Muscle layer of colon (tissue), 2 donors: ENCODE measurements around the gene HSPB7.
A peak's percentile ranks its signal among the peaks of the same experiment; 100 is the strongest.
"Not testable (repeated sequence)": the region's sequence is repeated elsewhere in the genome, so short reads cannot be mapped to it uniquely, and the experiment has no call there.

Experiments used
- H3K27ac ChIP-seq: one replicate; pipeline ENCODE4 v1.7.0; 2013; ENCODE audit warnings: low read depth, mild to moderate bottlenecking, low read length, moderate library complexity
- H3K27me3 ChIP-seq, 2 donors: one replicate each; pipeline ENCODE4 v1.7.0; 2013; ENCODE audit warnings: low read length in 2 of 2, mild to moderate bottlenecking in 2 of 2; ENCODE audit not compliant: insufficient read depth in 2 of 2, control insufficient read depth in 1 of 2
- H3K36me3 ChIP-seq: one replicate; pipeline ENCODE4 v1.7.0; 2013; ENCODE audit warnings: mild to moderate bottlenecking, low read length; ENCODE audit not compliant: insufficient read depth
- H3K4me1 ChIP-seq: one replicate; pipeline ENCODE4 v1.7.0; 2013; ENCODE audit warnings: mild to moderate bottlenecking, low read length; ENCODE audit not compliant: insufficient read depth
- H3K4me3 ChIP-seq, 2 donors: one replicate each; pipeline ENCODE4 v1.7.0; 2013; ENCODE audit warnings: low read length in 2 of 2, low read depth in 1 of 2, mild to moderate bottlenecking in 1 of 2, moderate library complexity in 1 of 2
- H3K9ac ChIP-seq: one replicate; pipeline ENCODE4 v1.7.0; 2013; ENCODE audit warnings: low read length
- H3K9me3 ChIP-seq: one replicate; pipeline ENCODE4 v1.7.0; 2013; ENCODE audit warnings: mild to moderate bottlenecking, low read length
- donor health status: abdominal sarcoma.
- donor health status: Adenocarcinoma of cecum.

The HSPB7 gene

DNA sequence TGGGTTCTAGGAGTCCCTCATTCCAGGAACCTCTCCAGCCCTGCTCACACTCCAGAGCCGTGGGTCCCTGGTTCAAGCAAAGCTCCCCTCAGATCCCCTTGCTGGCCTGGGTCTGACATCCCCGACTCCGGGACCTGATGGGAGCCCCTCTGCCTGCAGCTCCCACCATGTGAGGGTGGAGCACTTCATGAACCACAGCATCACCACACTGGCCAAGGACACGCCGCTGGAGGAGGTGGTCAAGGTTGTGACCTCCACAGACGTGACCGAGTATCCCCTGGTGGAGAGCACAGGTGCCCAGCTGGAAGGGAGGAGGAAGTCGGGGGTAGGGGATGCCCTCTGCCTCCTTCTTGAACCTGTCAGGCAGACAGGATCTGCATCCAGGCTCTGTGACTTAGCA lies 13.7 kb upstream of the HSPB7 start:
- H3K36me3 ChIP-seq, result no peaks in the 10 kb centered on the region
- no peak overlapping the region for H3K4me3 ChIP-seq
- no peak overlapping the region for H3K27ac ChIP-seq
- H3K4me1 ChIP-seq, result peaks cover 14% of the 10 kb centered on the region
- H3K27me3 ChIP-seq, result no peaks in the 10 kb centered on the region
- H3K9ac ChIP-seq, result no peak overlapping the region
- no peaks in the 10 kb centered on the region for H3K9me3 ChIP-seq

DNA sequence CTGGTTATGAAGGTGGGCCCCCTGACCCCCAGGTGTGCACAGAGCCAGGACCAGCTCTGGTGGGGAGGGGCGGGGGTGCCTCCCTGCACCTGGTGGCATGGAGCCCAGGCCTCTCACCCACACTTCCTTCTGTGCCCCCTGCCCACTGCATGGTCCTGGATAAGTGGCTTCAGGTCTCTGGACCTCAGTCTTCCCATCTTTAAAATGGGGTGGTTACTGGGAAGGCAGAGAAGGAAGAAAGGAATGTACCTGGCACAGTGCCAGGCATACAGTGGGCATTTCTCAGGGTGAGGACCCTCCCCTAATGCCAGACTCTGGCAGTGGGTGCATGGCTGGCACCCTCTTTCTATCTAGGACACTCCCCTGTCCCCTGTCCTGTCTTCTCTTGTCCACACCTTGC lies 11.4 kb upstream of the HSPB7 start:
- Histone ChIP-seq H3K9me3 (no peaks in the 10 kb centered on the region), H3K27ac (no peak overlapping the region), H3K9ac (no peak overlapping the region), H3K4me1 (peaks cover 14% of the 10 kb centered on the region), H3K36me3 (no peaks in the 10 kb centered on the region), H3K27me3 (no peaks in the 10 kb centered on the region), H3K4me3 (no peak overlapping the region)

DNA sequence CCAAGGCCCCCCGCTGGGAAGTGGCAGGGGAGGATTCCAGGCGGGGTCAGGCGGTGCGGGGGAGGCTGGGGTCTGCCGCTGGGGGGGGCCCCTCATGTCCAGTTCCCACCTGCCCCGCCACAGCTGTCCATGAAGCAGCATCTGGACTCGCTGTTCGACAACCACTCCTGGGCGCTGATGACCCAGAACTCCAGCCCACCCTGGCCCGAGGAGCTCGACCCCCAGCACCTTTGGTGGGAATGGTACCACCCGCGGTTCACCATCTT lies 11.1 kb upstream of the HSPB7 start:
- not testable (repeated sequence) for H3K9ac ChIP-seq, H3K9me3 ChIP-seq, H3K27ac ChIP-seq, H3K27me3 ChIP-seq, H3K4me3 ChIP-seq, H3K36me3 ChIP-seq
- H3K4me1 ChIP-seq, result peaks cover 14% of the 10 kb centered on the region

DNA sequence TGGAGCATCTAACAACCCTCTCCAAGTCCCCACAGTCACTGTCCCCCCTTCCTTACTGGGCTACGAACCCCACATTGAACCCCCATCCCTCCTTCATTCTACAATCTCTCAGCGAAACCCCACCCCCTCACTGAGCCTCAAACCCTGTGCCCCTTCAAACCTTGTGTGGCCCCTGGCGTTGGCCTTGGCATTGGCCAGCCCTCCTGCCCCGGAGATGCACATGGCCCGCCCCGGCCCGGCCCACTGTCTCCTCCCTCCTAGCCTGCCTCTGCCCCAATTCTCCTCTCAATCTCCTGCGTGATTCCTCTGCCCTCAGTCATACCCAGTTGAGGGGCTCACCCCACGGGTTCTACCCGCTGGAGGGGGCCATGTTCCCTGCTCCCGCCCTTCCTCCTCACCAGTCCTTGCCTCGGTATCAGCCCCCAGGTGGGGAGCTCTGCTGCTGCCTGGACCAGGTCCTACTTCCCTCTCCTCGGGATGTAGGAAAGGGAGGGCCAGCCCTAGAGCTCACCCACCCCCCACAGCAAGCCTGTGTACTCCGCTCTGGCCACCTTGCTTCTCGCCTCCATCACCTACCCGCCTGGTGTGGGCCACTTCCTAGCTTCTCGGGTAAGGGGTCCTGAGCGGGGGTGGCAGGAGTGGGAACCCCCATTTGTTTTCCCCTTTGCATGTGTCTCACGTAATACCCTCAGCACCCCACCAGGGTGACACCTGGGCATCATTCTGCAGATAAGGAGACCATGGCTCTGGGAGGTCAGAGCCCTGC lies 10.6 kb upstream of the HSPB7 start:
- no peaks in the 10 kb centered on the region for H3K9me3 ChIP-seq
- H3K27ac ChIP-seq, result no peak overlapping the region
- no peak overlapping the region for H3K9ac ChIP-seq
- no peaks in the 10 kb centered on the region for H3K27me3 ChIP-seq
- H3K36me3 ChIP-seq, result no peaks in the 10 kb centered on the region
- H3K4me1 ChIP-seq, result peaks cover 14% of the 10 kb centered on the region
- no peak overlapping the region for H3K4me3 ChIP-seq

DNA sequence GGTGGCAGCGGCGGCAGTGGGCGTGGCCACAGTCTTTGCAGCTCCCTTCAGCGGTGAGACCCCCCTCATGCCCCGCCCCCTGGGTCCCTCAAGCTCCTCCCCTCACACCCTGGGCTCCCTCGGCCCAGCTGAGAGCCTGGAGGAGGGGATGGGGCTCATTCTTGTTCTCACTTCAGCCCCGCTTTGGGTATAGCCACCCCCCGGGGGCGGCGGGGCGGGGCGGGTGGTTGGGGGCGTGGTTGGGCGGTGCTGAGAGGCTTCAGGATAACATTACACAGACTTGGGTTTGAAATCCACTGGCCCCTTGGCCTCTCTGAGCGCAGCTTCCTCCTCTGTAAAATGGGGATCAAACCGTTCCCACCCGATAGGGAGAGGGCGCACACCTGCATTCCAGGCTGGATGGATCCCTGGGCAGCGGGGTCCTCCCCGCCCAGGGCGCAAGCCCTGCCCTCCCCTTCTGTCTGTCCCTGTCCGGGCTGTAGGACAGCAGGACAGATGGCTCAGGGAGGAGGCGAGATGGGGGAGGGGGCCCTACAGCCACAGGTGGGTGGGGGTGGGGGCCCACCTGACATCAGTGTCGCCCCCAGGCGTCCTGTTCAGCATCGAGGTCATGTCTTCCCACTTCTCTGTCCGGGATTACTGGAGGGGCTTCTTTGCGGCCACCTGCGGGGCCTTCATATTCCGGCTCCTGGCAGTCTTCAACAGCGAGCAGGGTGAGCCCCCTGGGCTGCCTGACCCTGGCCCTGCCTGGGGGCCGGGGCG lies 9.1 kb upstream of the HSPB7 start:
- H3K27me3 ChIP-seq, result no peaks in the 10 kb centered on the region
- peak overlapping the region; percentile 14 for H3K27ac ChIP-seq
- H3K4me1 ChIP-seq, result peaks cover 10% of the 10 kb centered on the region
- H3K4me3 ChIP-seq, result peak overlapping the region; percentile 20 to 43
- no peak overlapping the region for H3K9ac ChIP-seq
- no peaks in the 10 kb centered on the region for H3K36me3 ChIP-seq
- no peaks in the 10 kb centered on the region for H3K9me3 ChIP-seq

DNA sequence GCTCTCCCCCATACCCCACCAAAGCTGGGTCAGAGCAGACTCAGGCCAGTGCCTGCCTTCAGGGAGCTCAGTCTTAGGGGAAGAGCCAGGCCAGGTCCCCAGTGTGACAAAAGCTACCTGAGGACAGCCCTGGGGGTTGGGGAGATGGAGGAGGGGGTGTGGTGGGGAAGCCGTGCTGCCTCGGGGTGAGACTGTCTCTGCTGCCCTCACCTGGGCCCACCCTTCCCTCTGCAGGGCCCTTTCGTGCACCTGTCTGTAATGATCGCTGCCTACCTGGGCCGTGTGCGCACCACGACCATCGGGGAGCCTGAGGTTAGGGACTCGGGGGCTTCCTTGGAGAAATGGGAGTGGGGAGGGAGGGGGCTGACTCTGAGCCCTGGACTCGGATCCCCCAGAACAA lies 8.5 kb upstream of the HSPB7 start:
- not testable (repeated sequence) for H3K36me3 ChIP-seq, H3K9me3 ChIP-seq, H3K27me3 ChIP-seq, H3K9ac ChIP-seq, H3K27ac ChIP-seq
- Histone ChIP-seq H3K4me3 (peak overlapping the region in 1 of 2 donors; percentile 20), H3K4me1 (peaks cover 16% of the 10 kb centered on the region)

DNA sequence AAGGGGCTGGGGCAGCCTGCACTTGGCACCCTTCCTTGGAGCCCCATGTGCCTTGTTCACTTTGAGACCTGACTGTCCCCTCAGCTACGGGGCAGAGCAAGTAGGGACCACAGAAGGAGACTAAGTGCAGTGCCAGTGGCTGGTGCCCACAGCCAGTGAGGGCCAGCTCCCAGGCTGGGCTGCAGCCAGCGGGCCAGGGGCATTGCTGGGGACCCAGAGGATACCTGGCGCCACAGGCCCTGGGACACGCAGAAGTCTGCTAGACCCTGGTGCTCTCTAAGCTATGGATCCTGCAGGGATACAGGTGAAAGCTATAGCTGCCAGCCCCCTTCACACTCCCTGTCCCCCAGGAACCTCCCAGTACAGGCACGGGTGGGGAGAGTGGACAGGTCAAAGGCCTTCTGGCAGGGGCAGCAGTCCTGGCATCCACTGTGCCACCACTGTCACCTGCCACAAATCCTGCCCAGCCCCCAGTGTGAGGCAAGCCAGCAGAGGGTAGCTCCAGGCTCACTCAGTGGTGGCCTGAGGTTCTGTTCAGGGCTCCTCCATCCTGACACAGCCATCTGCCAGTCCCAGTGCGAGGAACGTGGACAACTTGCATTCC lies 5.3 kb upstream of the HSPB7 start:
- Histone ChIP-seq H3K4me1 (peaks cover 42% of the 10 kb centered on the region), H3K27me3 (no peaks in the 10 kb centered on the region), H3K36me3 (no peaks in the 10 kb centered on the region), H3K4me3 (no peak overlapping the region), H3K9ac (no peak overlapping the region), H3K27ac (no peak overlapping the region), H3K9me3 (no peaks in the 10 kb centered on the region)

DNA sequence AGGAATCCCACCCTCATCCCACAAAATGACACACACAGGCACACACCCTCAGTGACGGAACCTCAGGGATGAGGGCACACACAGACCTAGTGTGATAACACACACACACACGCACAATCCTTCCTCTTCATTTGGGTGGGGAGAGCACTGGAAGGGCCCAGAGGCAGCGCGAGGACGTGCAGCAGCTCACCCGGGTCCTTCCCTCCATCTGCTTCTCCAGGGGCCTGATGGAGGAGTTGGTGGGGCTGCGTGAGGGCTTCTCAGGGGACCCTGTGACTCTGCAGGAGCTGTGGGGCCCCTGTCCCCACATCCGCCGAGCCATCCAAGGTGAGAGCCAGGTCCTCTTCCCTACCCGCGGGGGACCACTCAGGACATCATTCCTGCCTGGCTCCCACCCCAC lies 4.5 kb upstream of the HSPB7 start:
- Histone ChIP-seq H3K27ac (no peak overlapping the region), H3K36me3 (no peaks in the 10 kb centered on the region), H3K27me3 (no peaks in the 10 kb centered on the region), H3K4me1 (peaks cover 43% of the 10 kb centered on the region), H3K4me3 (no peak overlapping the region), H3K9ac (no peak overlapping the region), H3K9me3 (no peaks in the 10 kb centered on the region)

DNA sequence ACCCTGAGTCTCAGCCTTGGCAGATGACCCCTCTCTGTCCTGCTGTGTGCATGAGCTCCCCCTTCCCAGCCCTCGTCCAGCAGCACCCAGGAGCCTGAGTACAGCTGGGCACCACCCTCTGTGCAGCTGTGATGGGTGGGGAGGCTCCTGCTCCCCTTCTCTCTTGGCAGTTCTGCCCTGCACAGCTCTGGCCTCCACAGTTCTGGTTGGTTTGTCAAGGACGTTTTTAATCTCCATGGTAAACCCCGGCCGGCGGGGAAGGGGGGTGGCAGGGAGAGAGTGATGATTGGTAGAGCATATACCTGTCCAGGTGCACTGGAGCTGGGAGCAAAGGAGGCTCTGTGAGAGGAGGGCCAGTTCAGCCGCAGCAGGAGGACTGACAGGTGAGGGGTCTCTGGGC lies 3.8 kb upstream of the HSPB7 start, which contains the start of gene CLCNKA:
Gene CLCNKA, plus strand, starts transcription at position 356 of the 400 bp plus-strand sequence. CDS start 584 bp downstream, outside the sequence.
- H3K9ac ChIP-seq, result no peak within 1 kb of the TSS
- no peak within 1 kb of the TSS for H3K27ac ChIP-seq
- H3K4me1 ChIP-seq, result peaks cover 44% of the 10 kb centered on the region

DNA sequence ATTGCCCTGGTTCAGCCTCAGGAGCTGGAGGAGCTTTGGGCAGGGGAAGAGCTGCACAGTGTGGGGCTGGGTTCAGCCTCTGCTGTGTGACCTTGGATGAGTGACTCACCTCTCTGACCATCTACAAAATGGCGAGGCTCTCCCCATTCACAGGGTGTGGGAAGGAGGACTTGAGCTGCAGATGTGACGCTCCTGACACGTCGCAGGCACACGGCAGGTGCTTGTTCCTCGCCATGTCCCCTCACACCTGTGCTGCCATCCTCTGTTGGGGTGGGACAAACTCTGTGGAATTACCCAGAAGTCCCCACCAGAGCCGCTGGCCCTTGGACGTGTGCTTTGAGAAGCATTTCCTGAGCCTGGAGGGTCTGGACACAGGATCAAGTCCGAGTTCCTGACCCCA lies 3.0 kb upstream of the HSPB7 start:
- H3K9me3 ChIP-seq, H3K9ac ChIP-seq, H3K36me3 ChIP-seq, H3K27me3 ChIP-seq, H3K4me3 ChIP-seq: not testable (repeated sequence)
- peak overlapping the region; percentile 91 for H3K27ac ChIP-seq
- peaks cover 50% of the 10 kb centered on the region for H3K4me1 ChIP-seq

More for the DNA sequence above, 3.8 kb upstream of the HSPB7 start, which contains the start of gene CLCNKA:
- Histone ChIP-seq H3K9me3 (no peaks in the 10 kb centered on the region), H3K4me3 (no peak within 1 kb of the TSS), H3K27me3 (no peaks in the 10 kb centered on the region), H3K36me3 (no peaks in the 10 kb centered on the region)

DNA sequence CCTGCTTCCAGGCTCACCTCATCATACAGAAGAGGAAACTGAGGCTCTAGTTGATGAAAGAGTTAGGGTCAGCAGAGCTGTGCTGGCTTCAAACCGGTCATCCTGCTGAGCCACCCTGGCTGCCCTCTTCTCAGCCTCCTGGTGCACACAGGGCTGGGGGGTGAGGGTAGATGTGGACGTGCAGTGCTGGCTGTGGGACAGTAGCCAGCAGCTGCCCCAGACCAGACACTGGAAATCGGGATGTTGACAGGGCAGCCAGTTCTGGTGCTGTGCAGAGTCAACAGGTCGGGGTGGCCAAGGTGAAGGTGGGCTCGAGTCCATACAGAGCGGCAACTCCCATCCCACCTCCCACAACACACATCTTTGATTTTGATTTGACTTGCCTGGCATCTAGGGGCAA lies 2.5 kb upstream of the HSPB7 start:
- Histone ChIP-seq H3K36me3 (no peaks in the 10 kb centered on the region), H3K9me3 (no peaks in the 10 kb centered on the region), H3K4me1 (peaks cover 55% of the 10 kb centered on the region), H3K27ac (peak overlapping the region; percentile 91), H3K9ac (peak overlapping the region; percentile 83), H3K4me3 (no peak overlapping the region), H3K27me3 (no peaks in the 10 kb centered on the region)
